ENCODE measurements around the gene SORCS3. TPM values are rescaled to one million over a fixed set of nuclear protein-coding genes. Genes with fewer than 3 reads are reported as not detected.

SORCS3 gene
- total RNA-seq, 1 experiment from 2014 or later, result 0.04 TPM

GRCh38 chr10:105192146-105192545, 551.1 kb downstream of the SORCS3 start:
- Histone ChIP-seq H2BK12ac (ENCODE audit: insufficient read length, low read depth, low read length) (no peak overlapping the region), H3K14ac (ENCODE audit: insufficient read depth, low read length) (no peak overlapping the region), H2BK5ac (ENCODE audit: insufficient read length, low read length) (no peak overlapping the region), H3K9ac (ENCODE audit: extremely low read depth, insufficient read length, low read length) (no peak overlapping the region), H3K4me2 (ENCODE audit: insufficient read depth, insufficient read length, low read length) (no peak overlapping the region), H3K56ac (ENCODE audit: insufficient read length, low read depth, low read length) (no peak overlapping the region), H3K27ac (ENCODE audit: insufficient read length, low read depth, low read length) (no peak overlapping the region), H4K5ac (ENCODE audit: insufficient read length, low read depth, low read length) (no peak overlapping the region), H3K27me3 (ENCODE audit: insufficient read depth, low read length) (no peaks in the 10 kb centered on the region), H4K8ac (replicated peaks; ENCODE audit: insufficient read length, low read depth, low read length) (no peak overlapping the region), H3K79me1 (ENCODE audit: insufficient read depth, low read depth, low read length, poor library complexity, severe bottlenecking) (no peaks in the 10 kb centered on the region), H3K18ac (ENCODE audit: insufficient read length, low read depth, low read length) (no peak overlapping the region), H3K79me2 (ENCODE audit: insufficient read depth, low read length) (no peaks in the 10 kb centered on the region), H2BK120ac (ENCODE audit: low read depth, low read length, poor library complexity, severe bottlenecking) (no peak overlapping the region), H3K23ac (ENCODE audit: insufficient read length, low read depth, low read length) (no peak overlapping the region), H4K20me1 (ENCODE audit: control insufficient read depth, insufficient read depth, insufficient read length) (no peaks in the 10 kb centered on the region), H3K4ac (ENCODE audit: low read depth, low read length) (no peak overlapping the region), H2AFZ (ENCODE audit: low read length) (no peak overlapping the region), H3K4me1 (ENCODE audit: insufficient read depth, low read length) (peaks cover 3% of the 10 kb centered on the region; the same call in 1 of the 2 replicates), H4K91ac (ENCODE audit: insufficient read length, low read depth, low read length) (no peak overlapping the region), H3K9me3 (ENCODE audit: control insufficient read depth, low read depth, low read length) (no peaks in the 10 kb centered on the region), H2BK20ac (ENCODE audit: low read depth, low read length, poor library complexity, severe bottlenecking) (no peak overlapping the region), H3K23me2 (ENCODE audit: insufficient read length, low read depth, low read length, poor library complexity, severe bottlenecking) (no peaks in the 10 kb centered on the region), H2AK5ac (ENCODE audit: insufficient read length, low read length) (no peak overlapping the region), H3T11ph (ENCODE audit: low read length) (no peak overlapping the region), H2BK15ac (ENCODE audit: low read depth, low read length) (no peak overlapping the region)
- Mint-ChIP-seq H3K4me3 (no peak overlapping the region), H3K9me3 (no peaks in the 10 kb centered on the region), H3K27me3 (ENCODE audit: low read depth) (no peaks in the 10 kb centered on the region), H3K36me3 (ENCODE audit: insufficient read depth in 1 of 3, low read depth in 3 of 3) (no peaks in the 10 kb centered on the region), H3K27ac (no peak overlapping the region), H3K4me1 (peaks cover 15 to 16% of the 10 kb centered on the region in 2 experiments)
- WGBS (ENCODE audit: extremely low coverage, insufficient read length, low lambda C conversion rate), result no CpG with 5 or more reads among the region's 4 CpGs
- no peak for TF ChIP-seq CTCF (conservative IDR thresholded peaks at IDR 0.05)
- no peak for DNase-seq

Measured in H9 (cell line).